IPS-NIHi7 (cell line): ENCODE data around the gene PTDSS2.
"Not testable (repeated sequence)": the region's sequence is repeated elsewhere in the genome, so short reads cannot be mapped to it uniquely, and the experiment has no call there.

Source experiments
- DNase-seq: peaks from one replicate; pipeline ENCODE4 v3.0.0; 2012; ENCODE audit warnings: mixed read lengths; ENCODE audit errors: extremely low spot score

The PTDSS2 gene

GRCh38 chr11:468493-468892 lies 18.4 kb downstream of the PTDSS2 start:
- no peak for DNase-seq

GRCh38 chr11:469026-469683 lies 19.1 kb downstream of the PTDSS2 start:
- not testable (repeated sequence) for DNase-seq

- no peak for DNase-seq
Observed at GRCh38 chr11:469684-470560, 19.8 kb downstream of the PTDSS2 start.

- DNase-seq, result no peak
Observed at GRCh38 chr11:471468-472145, 21.5 kb downstream of the PTDSS2 start.

- no peak for DNase-seq
Observed at GRCh38 chr11:472272-472671, 22.2 kb downstream of the PTDSS2 start.

GRCh38 chr11:472816-473215 lies 22.7 kb downstream of the PTDSS2 start:
- DNase-seq, result no peak

GRCh38 chr11:473415-473814 lies 23.3 kb downstream of the PTDSS2 start:
- no peak for DNase-seq

- DNase-seq, result no peak
Observed at GRCh38 chr11:473962-474785, 24.1 kb downstream of the PTDSS2 start.

GRCh38 chr11:474914-475506 lies 24.9 kb downstream of the PTDSS2 start:
- DNase-seq, result no peak

GRCh38 chr11:475941-476340 lies 25.9 kb downstream of the PTDSS2 start:
- no peak for DNase-seq

GRCh38 chr11:476416-476815 lies 26.3 kb downstream of the PTDSS2 start:
- DNase-seq, result no peak

- no peak for DNase-seq
Observed at GRCh38 chr11:477052-477715, 27.1 kb downstream of the PTDSS2 start.

- no peak for DNase-seq
Observed at GRCh38 chr11:479311-479710, 29.2 kb downstream of the PTDSS2 start.

- no peak for DNase-seq
Observed at GRCh38 chr11:484616-485015, 34.5 kb downstream of the PTDSS2 start.

GRCh38 chr11:486189-486588 lies 36.1 kb downstream of the PTDSS2 start:
- no peak for DNase-seq

GRCh38 chr11:487571-488021 lies 37.5 kb downstream of the PTDSS2 start:
- no peak for DNase-seq

GRCh38 chr11:488062-488461 lies 38.0 kb downstream of the PTDSS2 start:
- DNase-seq, result no peak

- no peak for DNase-seq
Observed at GRCh38 chr11:488579-488978, 38.5 kb downstream of the PTDSS2 start.

- no peak for DNase-seq
Observed at GRCh38 chr11:488992-489391, 38.9 kb downstream of the PTDSS2 start.

- no peak for DNase-seq
Observed at GRCh38 chr11:489610-490185, 39.6 kb downstream of the PTDSS2 start.
